ENCODE measurements around the gene CHMP2B.

Gene CHMP2B, protein sequence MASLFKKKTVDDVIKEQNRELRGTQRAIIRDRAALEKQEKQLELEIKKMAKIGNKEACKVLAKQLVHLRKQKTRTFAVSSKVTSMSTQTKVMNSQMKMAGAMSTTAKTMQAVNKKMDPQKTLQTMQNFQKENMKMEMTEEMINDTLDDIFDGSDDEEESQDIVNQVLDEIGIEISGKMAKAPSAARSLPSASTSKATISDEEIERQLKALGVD
- long read RNA-seq, transcript CHMP2B-201 (6 exons, 2,557 nt) = major isoform, 69 of 88 reads
- long read RNA-seq, transcript CHMP2B-203 (5 exons, 2,528 nt) = minor isoform, 6 of 88 reads
- long read RNA-seq, partial matches to known transcripts = 0 of 88 reads
- long read RNA-seq, other reads (novel, unspliced or antisense) = 13 of 88 reads

DNA sequence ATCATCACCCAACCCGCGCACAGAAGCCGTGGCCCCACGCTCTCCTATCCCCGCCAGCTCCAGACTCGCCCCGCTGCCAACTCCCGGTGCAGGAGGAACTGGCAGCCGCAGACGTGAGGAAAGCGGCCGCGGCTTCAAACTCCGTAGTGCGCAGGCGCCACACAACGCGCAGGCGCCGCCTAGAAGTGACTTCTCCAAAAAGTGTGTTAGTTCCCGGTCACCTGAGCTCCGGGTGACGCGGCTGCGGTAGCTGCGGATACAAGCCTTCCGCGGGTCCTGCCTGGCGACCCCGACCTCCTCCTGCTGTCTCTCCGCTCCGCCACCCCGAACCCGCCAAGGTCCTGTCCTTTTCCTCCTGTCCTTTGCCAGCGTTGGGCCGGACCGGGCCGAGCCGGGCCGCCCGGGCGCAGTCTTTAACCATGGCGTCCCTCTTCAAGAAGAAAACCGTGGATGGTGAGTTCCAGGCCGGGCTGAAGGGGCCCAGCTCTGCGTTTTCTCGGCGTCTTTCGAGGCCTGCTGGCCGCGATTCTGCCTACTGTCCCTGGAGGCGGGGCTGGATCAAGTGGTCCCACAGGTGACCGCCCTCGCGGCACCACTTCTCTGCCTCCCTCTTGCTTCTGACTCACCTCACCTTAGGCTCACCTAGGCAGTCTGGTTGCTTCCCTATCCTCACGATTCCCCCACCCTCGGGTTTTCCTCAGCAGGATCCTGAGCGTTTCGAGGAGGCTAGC is at the start of gene CHMP2B:
TSS of gene CHMP2B (plus strand) at position 206 of the 731 bp plus-strand sequence. CDS start at position 420, 214 bp downstream.
- Histone ChIP-seq H3K4me3 (replicated peaks; ENCODE audit: insufficient read depth, low read length) (peak within 1 kb of the TSS; percentile 62), H3K27me3 (ENCODE audit: insufficient read depth, poor library complexity, severe bottlenecking) (no peaks in the 10 kb centered on the region), H3K27ac (replicated peaks) (peak within 1 kb of the TSS; percentile 80)
- peak; percentile 74 to 90 for DNase-seq (ENCODE audit: low read depth in 1 of 2, low spot score in 1 of 2)
- no peak for TF ChIP-seq GABPA (IDR thresholded peaks at IDR 0.05; ENCODE audit: low read depth)
- TF ChIP-seq, protein P1, sequence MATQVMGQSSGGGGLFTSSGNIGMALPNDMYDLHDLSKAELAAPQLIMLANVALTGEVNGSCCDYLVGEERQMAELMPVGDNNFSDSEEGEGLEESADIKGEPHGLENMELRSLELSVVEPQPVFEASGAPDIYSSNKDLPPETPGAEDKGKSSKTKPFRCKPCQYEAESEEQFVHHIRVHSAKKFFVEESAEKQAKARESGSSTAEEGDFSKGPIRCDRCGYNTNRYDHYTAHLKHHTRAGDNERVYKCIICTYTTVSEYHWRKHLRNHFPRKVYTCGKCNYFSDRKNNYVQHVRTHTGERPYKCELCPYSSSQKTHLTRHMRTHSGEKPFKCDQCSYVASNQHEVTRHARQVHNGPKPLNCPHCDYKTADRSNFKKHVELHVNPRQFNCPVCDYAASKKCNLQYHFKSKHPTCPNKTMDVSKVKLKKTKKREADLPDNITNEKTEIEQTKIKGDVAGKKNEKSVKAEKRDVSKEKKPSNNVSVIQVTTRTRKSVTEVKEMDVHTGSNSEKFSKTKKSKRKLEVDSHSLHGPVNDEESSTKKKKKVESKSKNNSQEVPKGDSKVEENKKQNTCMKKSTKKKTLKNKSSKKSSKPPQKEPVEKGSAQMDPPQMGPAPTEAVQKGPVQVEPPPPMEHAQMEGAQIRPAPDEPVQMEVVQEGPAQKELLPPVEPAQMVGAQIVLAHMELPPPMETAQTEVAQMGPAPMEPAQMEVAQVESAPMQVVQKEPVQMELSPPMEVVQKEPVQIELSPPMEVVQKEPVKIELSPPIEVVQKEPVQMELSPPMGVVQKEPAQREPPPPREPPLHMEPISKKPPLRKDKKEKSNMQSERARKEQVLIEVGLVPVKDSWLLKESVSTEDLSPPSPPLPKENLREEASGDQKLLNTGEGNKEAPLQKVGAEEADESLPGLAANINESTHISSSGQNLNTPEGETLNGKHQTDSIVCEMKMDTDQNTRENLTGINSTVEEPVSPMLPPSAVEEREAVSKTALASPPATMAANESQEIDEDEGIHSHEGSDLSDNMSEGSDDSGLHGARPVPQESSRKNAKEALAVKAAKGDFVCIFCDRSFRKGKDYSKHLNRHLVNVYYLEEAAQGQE (IDR thresholded peaks at IDR 0.05; ENCODE audit: insufficient replicate concordance, low read depth) = no peak
- TF ChIP-seq, protein P2, sequence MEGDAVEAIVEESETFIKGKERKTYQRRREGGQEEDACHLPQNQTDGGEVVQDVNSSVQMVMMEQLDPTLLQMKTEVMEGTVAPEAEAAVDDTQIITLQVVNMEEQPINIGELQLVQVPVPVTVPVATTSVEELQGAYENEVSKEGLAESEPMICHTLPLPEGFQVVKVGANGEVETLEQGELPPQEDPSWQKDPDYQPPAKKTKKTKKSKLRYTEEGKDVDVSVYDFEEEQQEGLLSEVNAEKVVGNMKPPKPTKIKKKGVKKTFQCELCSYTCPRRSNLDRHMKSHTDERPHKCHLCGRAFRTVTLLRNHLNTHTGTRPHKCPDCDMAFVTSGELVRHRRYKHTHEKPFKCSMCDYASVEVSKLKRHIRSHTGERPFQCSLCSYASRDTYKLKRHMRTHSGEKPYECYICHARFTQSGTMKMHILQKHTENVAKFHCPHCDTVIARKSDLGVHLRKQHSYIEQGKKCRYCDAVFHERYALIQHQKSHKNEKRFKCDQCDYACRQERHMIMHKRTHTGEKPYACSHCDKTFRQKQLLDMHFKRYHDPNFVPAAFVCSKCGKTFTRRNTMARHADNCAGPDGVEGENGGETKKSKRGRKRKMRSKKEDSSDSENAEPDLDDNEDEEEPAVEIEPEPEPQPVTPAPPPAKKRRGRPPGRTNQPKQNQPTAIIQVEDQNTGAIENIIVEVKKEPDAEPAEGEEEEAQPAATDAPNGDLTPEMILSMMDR (IDR thresholded peaks at IDR 0.05; ENCODE audit: insufficient read depth, low read length) = no peak
- TF ChIP-seq POLR2AphosphoS5 (IDR thresholded peaks at IDR 0.05; ENCODE audit: low read depth) = peak; percentile 72
- peak; percentile 80; the same call in 1 of the 2 replicates for TF ChIP-seq SPI1 (IDR thresholded peaks at IDR 0.05; ENCODE audit: borderline replicate concordance, low read depth)

DNA sequence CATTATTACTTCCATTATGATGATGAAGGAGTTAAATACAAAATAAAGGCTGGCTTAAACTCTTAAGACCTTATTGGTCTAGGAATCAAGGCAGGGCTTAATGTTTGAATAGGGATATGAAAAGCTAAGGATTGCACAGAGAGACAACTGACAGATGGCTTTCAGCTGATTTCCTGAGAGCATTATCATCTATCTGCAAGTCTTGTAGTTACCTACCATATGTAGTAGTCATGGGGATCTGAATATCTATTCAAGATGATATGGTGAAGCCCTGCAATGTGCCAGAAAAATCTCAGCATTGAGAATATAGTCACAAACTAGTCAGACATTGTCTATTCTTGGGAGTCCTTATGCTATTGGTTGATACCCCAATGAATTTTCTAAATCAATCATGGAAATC is 47.5 kb upstream of the CHMP2B start:
- TF ChIP-seq, protein P1 (IDR thresholded peaks at IDR 0.05; ENCODE audit: insufficient replicate concordance, low read depth) = no peak
- TF ChIP-seq SPI1 (IDR thresholded peaks at IDR 0.05; ENCODE audit: borderline replicate concordance, low read depth) = no peak
- no peak for TF ChIP-seq GABPA (IDR thresholded peaks at IDR 0.05; ENCODE audit: low read depth)
- TF ChIP-seq POLR2AphosphoS5 (IDR thresholded peaks at IDR 0.05; ENCODE audit: low read depth) = no peak
- TF ChIP-seq, protein P2 (IDR thresholded peaks at IDR 0.05; ENCODE audit: insufficient read depth, low read length) = no peak
- no peaks in the 10 kb centered on the region for H3K27me3 ChIP-seq (ENCODE audit: insufficient read depth, poor library complexity, severe bottlenecking)
- no peak for DNase-seq (ENCODE audit: low read depth in 1 of 2, low spot score in 1 of 2)
- H3K27ac ChIP-seq (replicated peaks) = no peak overlapping the region
- H3K4me3 ChIP-seq (replicated peaks; ENCODE audit: insufficient read depth, low read length) = no peak overlapping the region

DNA sequence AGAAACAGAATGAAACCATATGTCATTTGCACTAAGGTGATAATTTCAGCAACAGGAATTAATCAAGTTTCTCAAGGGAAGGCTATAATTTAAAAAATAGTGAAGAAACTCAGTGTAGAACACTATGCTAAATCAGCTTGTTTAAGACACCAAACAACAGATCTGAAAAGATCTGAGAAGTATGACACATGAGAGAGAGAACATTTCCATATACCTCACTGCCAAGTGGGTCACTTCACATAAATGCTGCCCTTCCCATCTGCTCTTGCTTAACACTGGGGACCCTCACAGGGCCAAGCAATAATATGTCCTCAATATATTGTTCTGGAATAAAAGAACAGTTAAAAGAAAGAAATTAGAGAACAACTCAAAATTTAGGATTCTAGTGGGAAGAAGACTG is 45.6 kb upstream of the CHMP2B start:
- no peak for DNase-seq (ENCODE audit: low read depth in 1 of 2, low spot score in 1 of 2)
- H3K27ac ChIP-seq (replicated peaks) = no peak overlapping the region
- no peak overlapping the region for H3K4me3 ChIP-seq (replicated peaks; ENCODE audit: insufficient read depth, low read length)
- no peaks in the 10 kb centered on the region for H3K27me3 ChIP-seq (ENCODE audit: insufficient read depth, poor library complexity, severe bottlenecking)
- TF ChIP-seq GABPA (IDR thresholded peaks at IDR 0.05; ENCODE audit: low read depth) (no peak), SPI1 (IDR thresholded peaks at IDR 0.05; ENCODE audit: borderline replicate concordance, low read depth) (no peak), POLR2AphosphoS5 (IDR thresholded peaks at IDR 0.05; ENCODE audit: low read depth) (no peak)
- TF ChIP-seq, protein P1 (IDR thresholded peaks at IDR 0.05; ENCODE audit: insufficient replicate concordance, low read depth) = no peak
- TF ChIP-seq, protein P2 (IDR thresholded peaks at IDR 0.05; ENCODE audit: insufficient read depth, low read length) = no peak

Data from HL-60 (cell line).